ENCODE data around the gene ZDHHC14. TPM values are rescaled to one million over a fixed set of nuclear protein-coding genes. Genes with fewer than 3 reads are reported as not detected.

Gene ZDHHC14
- total RNA-seq, 2 donors from 2014 or later: 13.0 to 19.1 TPM

DNA sequence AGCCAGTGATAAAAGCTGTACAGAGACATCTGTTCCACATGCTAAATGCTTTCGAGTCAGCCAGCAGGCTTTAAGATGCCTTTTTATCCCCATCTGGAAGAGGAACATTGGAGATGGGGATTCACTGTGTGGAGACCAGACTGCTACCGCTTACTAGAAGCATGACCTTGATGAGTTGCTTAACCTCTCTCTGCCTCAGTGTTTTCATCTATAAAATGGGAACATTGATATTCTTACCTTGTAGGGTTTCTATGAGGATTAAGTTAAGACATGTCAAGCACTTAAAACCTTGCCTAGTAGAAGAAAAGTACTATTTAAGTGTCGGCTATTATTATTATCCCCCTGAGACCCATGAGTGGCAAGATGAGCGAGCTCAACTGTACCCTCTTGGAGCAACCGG lies 276.8 kb downstream of the ZDHHC14 start:
- Histone ChIP-seq H3K4me1 (no peaks in the 10 kb centered on the region), H3K36me3 (peaks cover 6% of the 10 kb centered on the region), H3K4me3 (no peak overlapping the region), H3K27ac (no peak overlapping the region), H3K27me3 (no peaks in the 10 kb centered on the region), H3K9me3 (no peaks in the 10 kb centered on the region)
- TF ChIP-seq, protein P1, sequence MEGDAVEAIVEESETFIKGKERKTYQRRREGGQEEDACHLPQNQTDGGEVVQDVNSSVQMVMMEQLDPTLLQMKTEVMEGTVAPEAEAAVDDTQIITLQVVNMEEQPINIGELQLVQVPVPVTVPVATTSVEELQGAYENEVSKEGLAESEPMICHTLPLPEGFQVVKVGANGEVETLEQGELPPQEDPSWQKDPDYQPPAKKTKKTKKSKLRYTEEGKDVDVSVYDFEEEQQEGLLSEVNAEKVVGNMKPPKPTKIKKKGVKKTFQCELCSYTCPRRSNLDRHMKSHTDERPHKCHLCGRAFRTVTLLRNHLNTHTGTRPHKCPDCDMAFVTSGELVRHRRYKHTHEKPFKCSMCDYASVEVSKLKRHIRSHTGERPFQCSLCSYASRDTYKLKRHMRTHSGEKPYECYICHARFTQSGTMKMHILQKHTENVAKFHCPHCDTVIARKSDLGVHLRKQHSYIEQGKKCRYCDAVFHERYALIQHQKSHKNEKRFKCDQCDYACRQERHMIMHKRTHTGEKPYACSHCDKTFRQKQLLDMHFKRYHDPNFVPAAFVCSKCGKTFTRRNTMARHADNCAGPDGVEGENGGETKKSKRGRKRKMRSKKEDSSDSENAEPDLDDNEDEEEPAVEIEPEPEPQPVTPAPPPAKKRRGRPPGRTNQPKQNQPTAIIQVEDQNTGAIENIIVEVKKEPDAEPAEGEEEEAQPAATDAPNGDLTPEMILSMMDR (IDR thresholded peaks at IDR 0.05): no peak
- no peak for DNase-seq (ENCODE audit: low spot score)

DNA sequence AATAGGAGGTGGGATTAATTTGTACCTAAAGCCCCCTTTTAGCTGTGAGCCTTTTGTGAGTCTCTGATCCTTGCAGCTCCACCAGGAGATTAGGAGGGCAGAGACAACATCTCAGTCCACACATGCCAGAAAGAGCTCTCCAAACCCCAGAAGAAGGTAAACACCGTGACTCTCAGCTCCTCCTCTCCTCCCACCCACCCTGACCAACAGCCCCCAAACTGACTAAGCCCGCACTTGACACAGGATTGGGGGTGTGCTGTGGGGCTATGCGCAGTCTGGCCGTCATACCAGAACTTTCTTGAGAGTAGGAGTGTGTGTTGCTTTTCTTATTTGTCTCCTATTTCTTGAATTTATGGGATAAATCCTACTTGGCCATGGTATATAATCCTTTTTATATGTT lies 277.3 kb downstream of the ZDHHC14 start:
- Histone ChIP-seq H3K4me3 (no peak overlapping the region), H3K4me1 (no peaks in the 10 kb centered on the region), H3K36me3 (peaks cover 6% of the 10 kb centered on the region), H3K27ac (no peak overlapping the region), H3K27me3 (no peaks in the 10 kb centered on the region), H3K9me3 (no peaks in the 10 kb centered on the region)
- no peak for DNase-seq (ENCODE audit: low spot score)
- TF ChIP-seq, protein P1 (IDR thresholded peaks at IDR 0.05): no peak

DNA sequence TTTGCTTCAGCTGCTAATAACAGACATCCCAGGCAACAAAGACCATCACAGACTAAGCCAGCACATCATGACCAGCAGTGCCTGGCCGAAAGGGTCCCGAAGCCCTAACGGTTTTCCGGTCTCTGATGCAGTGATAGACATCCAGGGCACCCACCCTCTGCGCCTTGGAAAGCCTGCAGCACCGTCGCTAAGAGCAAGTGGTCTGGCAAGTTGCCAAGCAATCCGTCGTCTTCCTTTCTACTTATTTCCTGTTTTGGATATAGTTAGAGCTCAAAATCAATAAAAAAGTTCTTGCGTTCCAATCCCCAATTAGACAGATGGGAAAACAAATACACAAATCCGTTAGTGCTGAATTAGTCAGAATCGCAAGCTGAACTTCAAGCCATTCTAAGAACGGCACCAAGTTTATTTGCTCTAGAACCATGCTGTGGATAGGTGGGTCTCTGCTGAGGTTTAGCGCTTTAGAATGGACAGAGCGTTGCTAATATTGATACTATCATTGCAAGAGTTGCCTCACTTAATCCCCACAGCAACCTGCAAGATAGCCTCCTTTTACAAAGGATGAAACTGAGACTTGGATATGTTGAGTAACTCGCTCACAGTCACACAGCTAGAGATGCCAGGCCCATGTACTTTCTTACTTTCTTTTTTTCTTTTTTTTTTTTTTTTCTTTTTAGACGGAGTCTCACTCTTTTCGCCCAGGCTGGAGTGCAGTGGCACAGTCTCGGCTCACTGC lies 278.7 kb downstream of the ZDHHC14 start:
- DNase-seq (ENCODE audit: low spot score): no peak
- Histone ChIP-seq H3K4me3 (no peak overlapping the region), H3K27me3 (no peaks in the 10 kb centered on the region), H3K36me3 (no peaks in the 10 kb centered on the region), H3K9me3 (no peaks in the 10 kb centered on the region), H3K27ac (no peak overlapping the region), H3K4me1 (no peaks in the 10 kb centered on the region)
- TF ChIP-seq, protein P1 (IDR thresholded peaks at IDR 0.05): no peak

DNA sequence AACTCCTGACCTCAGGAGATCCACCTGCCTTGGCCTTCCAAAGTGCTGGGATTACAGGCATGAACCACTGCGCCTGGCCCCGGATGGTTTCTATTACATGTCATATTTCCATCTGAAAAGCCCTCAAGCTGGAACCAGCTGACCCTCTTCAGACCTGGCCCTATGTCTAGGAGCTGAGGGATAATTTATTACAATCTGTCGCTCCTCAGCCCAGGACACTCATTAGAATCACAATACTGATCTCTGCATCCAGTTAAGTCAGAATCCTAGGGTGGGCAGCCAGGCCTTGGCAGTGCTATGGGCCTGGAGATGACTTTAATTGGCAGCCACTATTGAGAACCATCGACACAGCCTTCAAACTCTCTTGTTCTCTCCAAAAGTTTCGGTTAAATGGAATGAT lies 279.4 kb downstream of the ZDHHC14 start:
- Histone ChIP-seq H3K4me3 (no peak overlapping the region), H3K27ac (no peak overlapping the region), H3K9me3 (no peaks in the 10 kb centered on the region), H3K4me1 (no peaks in the 10 kb centered on the region), H3K36me3 (no peaks in the 10 kb centered on the region), H3K27me3 (no peaks in the 10 kb centered on the region)
- TF ChIP-seq, protein P1 (IDR thresholded peaks at IDR 0.05): no peak
- no peak for DNase-seq (ENCODE audit: low spot score)

DNA sequence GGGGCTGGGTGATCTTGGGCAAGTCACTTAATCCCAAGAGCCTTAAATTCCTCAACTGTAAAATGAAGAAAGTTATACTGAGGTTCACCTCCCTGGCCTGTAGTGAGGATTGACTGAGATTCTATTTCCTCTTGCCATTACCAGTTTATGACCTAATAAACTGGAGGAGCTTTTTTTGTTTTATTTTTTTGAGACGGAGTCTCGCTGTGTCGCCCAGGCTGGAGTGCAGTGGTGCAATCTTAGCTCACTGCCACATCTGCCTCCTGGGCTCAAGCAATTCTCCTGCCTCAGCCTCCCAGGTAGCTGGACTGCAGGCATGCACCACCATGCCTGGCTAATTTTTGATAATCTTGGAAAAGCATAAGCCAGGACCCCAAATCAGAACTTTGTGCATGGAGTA lies 280.7 kb downstream of the ZDHHC14 start:
- Histone ChIP-seq H3K4me1 (no peaks in the 10 kb centered on the region), H3K27ac (no peak overlapping the region), H3K36me3 (no peaks in the 10 kb centered on the region), H3K9me3 (no peaks in the 10 kb centered on the region), H3K27me3 (no peaks in the 10 kb centered on the region), H3K4me3 (no peak overlapping the region)
- no peak for DNase-seq (ENCODE audit: low spot score)
- TF ChIP-seq, protein P1 (IDR thresholded peaks at IDR 0.05): no peak

DNA sequence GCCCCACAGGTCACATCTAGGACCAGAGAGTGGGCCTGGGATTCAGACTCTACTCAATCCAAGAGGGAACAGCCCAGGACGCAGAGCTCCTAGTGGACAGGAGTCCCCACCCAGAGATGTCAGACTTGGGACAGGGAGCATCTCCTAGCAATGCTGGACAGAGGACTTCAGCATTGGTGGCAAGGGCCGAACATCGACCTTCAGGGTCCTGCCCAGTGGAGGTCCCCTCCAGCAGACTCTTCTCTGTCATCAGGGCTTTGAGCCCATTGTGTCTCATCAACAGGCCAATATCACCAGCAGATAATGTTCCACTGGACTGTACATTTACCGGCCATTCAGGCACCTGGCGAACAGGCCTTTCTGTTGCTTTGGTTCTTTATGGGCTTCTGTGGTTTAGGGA lies 282.3 kb downstream of the ZDHHC14 start:
- Histone ChIP-seq H3K27ac (no peak overlapping the region), H3K9me3 (no peaks in the 10 kb centered on the region), H3K4me3 (no peak overlapping the region), H3K36me3 (no peaks in the 10 kb centered on the region), H3K27me3 (no peaks in the 10 kb centered on the region), H3K4me1 (no peaks in the 10 kb centered on the region)
- no peak for DNase-seq (ENCODE audit: low spot score)
- TF ChIP-seq, protein P1 (IDR thresholded peaks at IDR 0.05): no peak
